Activated CD8-positive, alpha-beta T cell treated with anti-CD3 and anti-CD28 coated beads for 36 hours (primary cell): Measurements from ENCODE around the gene PRPF6. TPM values are rescaled to one million over a fixed set of nuclear protein-coding genes. Genes with fewer than 3 reads are reported as not detected.

Experiments
- ATAC-seq: fragments of 200-7000 bp; cut with Tn5 transposase; one replicate; pipeline ENCODE4 v1.10.0; 2021; ENCODE audit warnings: mild to moderate bottlenecking, moderate library complexity
- CTCF ChIA-PET: fragments of 350-600 bp; sonication (Branson Sonifier 250); formaldehyde crosslinking; loops from one replicate; lab custom pipeline; 2021; ENCODE audit warnings: antibody characterized with exemption; lab: Charles Lee
- POLR2A ChIA-PET: fragments of 350-600 bp; sonication (Branson Sonifier 250); formaldehyde crosslinking; loops from one replicate; lab custom pipeline; 2021; ENCODE audit warnings: antibody characterized with exemption; lab: Charles Lee
- DNase-seq: peaks from one replicate; pipeline ENCODE4 v3.0.0-alpha.2; 2020
- H3K27ac Mint-ChIP-seq: one replicate; pipeline ENCODE4 v1.8.0; 2021; ENCODE audit warnings: mild to moderate bottlenecking, mixed read lengths
- H3K27me3 Mint-ChIP-seq: one replicate; pipeline ENCODE4 v1.8.0; 2021; ENCODE audit warnings: mixed read lengths
- H3K36me3 Mint-ChIP-seq: one replicate; pipeline ENCODE4 v1.8.0; 2021; ENCODE audit warnings: low read depth, mixed read lengths
- H3K4me1 Mint-ChIP-seq: one replicate; pipeline ENCODE4 v1.8.0; 2021; ENCODE audit warnings: low read depth, mixed read lengths
- H3K4me3 Mint-ChIP-seq: one replicate; pipeline ENCODE4 v1.8.0; 2021; ENCODE audit warnings: mild to moderate bottlenecking, moderate library complexity, mixed read lengths
- H3K9me3 Mint-ChIP-seq: one replicate; pipeline ENCODE4 v1.8.0; 2021; ENCODE audit warnings: mixed read lengths
- CTCF ChIP-seq: fragments of 200-600 bp; IDR thresholded peaks from one replicate; pipeline ENCODE4 v1.8.0; 2022; ENCODE audit warnings: antibody characterized with exemption, mild to moderate bottlenecking
- intact Hi-C: fragments of 100-400 bp; cut with micrococcal nuclease; formaldehyde crosslinking; loops from one replicate; pipeline ENCODE4 v1.10.0; 2022
- total RNA-seq, 2 experiments: library from RNA; stranded (reverse); gene quantifications; one replicate each; pipeline ENCODE4 v1.2.3, GENCODE V29; 2021

The PRPF6 gene
- total RNA-seq, 2 experiments from 2014 or later, result 53.0 to 55.5 TPM

DNA sequence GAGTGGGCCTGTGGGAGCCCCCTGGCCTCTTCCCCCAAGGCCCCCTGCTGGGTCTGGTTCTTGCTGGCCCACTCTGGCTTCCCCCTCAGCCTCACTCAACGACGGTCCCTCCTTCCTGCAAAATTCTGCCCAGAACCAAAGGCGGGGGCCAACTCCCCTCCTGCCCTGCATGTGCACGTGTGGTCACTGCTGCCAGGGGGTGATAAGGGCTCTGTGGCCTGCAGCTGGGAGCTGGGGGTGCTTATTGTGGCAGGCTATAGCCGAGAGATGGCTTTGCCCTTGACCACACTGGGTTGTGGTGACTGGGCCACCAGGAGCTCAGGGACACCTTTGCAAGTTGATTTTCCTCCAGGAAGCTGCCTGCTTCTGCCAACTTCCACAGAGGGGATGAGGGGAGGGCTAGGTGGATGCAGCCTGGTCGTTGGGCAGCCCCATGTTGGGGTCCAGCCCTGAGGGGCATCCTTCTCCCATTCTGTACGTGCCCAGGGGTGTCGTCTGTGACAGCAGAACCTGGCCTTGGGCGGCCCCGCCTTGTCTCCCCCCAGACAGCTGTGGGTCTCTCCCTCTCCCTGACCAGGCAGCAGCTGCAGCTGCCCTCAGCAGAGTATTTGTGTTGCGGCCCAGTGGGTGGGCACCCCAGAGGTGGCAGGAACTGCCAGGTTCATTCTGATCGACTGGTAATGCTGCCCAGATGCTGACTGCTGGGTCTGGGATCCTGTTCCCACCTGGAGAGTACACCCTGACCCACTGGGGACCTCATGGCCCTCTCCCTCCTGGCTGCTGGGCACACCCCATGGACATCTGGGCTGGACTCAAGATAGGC lies 87.7 kb downstream of the PRPF6 start:
- POLR2A ChIA-PET, result interaction anchor here (0.7 to 2.8 kb wide), 2 partner anchors 11 to 17 kb away, joined by 3 to 15 read pairs; partner anchors contain the start of genes OPRL1 and RGS19
- Mint-ChIP-seq H3K4me3 (no peak overlapping the region), H3K9me3 (no peaks in the 10 kb centered on the region)

DNA sequence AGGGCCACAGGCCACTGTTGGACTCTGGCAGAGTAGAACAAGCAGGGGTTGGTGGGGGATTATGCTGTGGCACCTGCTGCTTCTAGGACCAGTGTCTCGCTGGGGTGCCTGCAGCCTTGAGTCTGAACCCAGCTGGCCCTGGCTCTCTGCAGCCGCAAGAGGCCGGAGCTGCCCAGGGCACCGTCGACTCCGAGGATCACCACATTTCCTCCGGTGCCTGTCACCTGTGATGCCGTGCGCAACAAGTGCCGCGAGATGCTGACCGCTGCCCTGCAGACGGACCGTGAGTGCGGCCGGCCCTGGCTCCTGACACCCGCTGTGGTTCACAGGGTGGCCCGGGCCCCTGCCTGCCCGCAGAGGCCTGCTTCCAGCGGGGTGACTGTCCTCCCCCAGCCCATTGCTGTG lies 88.3 kb downstream of the PRPF6 start:
- H3K9me3 Mint-ChIP-seq, result no peaks in the 10 kb centered on the region
- no peak overlapping the region for H3K4me3 Mint-ChIP-seq
- no peak overlapping the region for H3K27ac Mint-ChIP-seq
- DNase-seq (no peak), ATAC-seq (no peak)
- intact Hi-C loops, result loop anchor here (10.0 kb wide), 1 partner anchor 94 kb away; the partner anchor contains the start of gene SAMD10
- ChIA-PET POLR2A (interaction anchor here (2.8 kb wide), 1 partner anchor 10 kb away, joined by 15 read pairs; the partner anchor contains the start of genes OPRL1 and RGS19), CTCF (interaction anchor here (0.7 to 1.6 kb wide), 7 partner anchors 9 to 532 kb away, joined by 3 to 5 read pairs (median 3); partner anchors contain the start of genes OPRL1, PRPF6 and PTK6)
- peaks cover 2% of the 10 kb centered on the region for H3K36me3 Mint-ChIP-seq
- H3K4me1 Mint-ChIP-seq, result peaks cover 29% of the 10 kb centered on the region
- TF ChIP-seq CTCF, result no peak
- H3K27me3 Mint-ChIP-seq, result no peaks in the 10 kb centered on the region

More for the DNA sequence above, 87.7 kb downstream of the PRPF6 start:
- Mint-ChIP-seq H3K27me3 (no peaks in the 10 kb centered on the region), H3K36me3 (peaks cover 2% of the 10 kb centered on the region), H3K4me1 (peaks cover 35% of the 10 kb centered on the region), H3K27ac (no peak overlapping the region)
- CTCF ChIA-PET, result interaction anchor here (1.1 to 1.6 kb wide), 3 partner anchors 8 to 17 kb away, joined by 3 to 5 read pairs (median 4); no protein-coding TSS in a partner anchor
- ATAC-seq, result no peak
- DNase-seq, result no peak
- intact Hi-C loops, result loop anchor here (10.0 kb wide), 1 partner anchor 94 kb away; the partner anchor contains the start of gene SAMD10
- no peak for TF ChIP-seq CTCF

GRCh38 chr20:64069614-64070243 lies 88.8 kb downstream of the PRPF6 start:
- intact Hi-C loops, result loop anchor here (10.0 kb wide), 1 partner anchor 95 kb away; the partner anchor contains the start of gene SAMD10
- Mint-ChIP-seq H3K36me3 (peaks cover 2% of the 10 kb centered on the region), H3K9me3 (no peaks in the 10 kb centered on the region), H3K27ac (no peak overlapping the region), H3K27me3 (no peaks in the 10 kb centered on the region), H3K4me3 (no peak overlapping the region), H3K4me1 (peaks cover 23% of the 10 kb centered on the region)
- ATAC-seq, result no peak
- DNase-seq, result peak; percentile 49
- TF ChIP-seq CTCF, result peak; percentile 84
- CTCF ChIA-PET, result interaction anchor here (0.7 to 1.6 kb wide), 10 partner anchors 8 to 532 kb away, joined by 3 to 5 read pairs (median 3); partner anchors contain the start of genes C20orf204, OPRL1, PRPF6 and PTK6
- POLR2A ChIA-PET, result interaction anchor here (0.7 to 2.8 kb wide), 2 partner anchors 10 to 50 kb away, joined by 3 to 15 read pairs; partner anchors contain the start of genes OPRL1 and RGS19

GRCh38 chr20:64070244-64070993 lies 89.5 kb downstream of the PRPF6 start:
- no peak for DNase-seq
- ChIA-PET POLR2A (interaction anchor here (0.7 to 2.8 kb wide), 2 partner anchors 9 to 50 kb away, joined by 3 to 15 read pairs; partner anchors contain the start of genes OPRL1 and RGS19), CTCF (interaction anchor here (0.8 to 1.6 kb wide), 7 partner anchors 8 to 533 kb away, joined by 3 to 5 read pairs (median 4); partner anchors contain the start of genes C20orf204, OPRL1 and PTK6)
- no peak overlapping the region for H3K4me3 Mint-ChIP-seq
- no peak for TF ChIP-seq CTCF
- no peak for ATAC-seq
- H3K36me3 Mint-ChIP-seq, result peaks cover 2% of the 10 kb centered on the region
- no peaks in the 10 kb centered on the region for H3K9me3 Mint-ChIP-seq
- intact Hi-C loops, result no loop called here
- H3K27me3 Mint-ChIP-seq, result no peaks in the 10 kb centered on the region
- no peak overlapping the region for H3K27ac Mint-ChIP-seq
- peaks cover 19% of the 10 kb centered on the region for H3K4me1 Mint-ChIP-seq
